Kidney (tissue), 14 donors: ENCODE measurements around the gene STARD5. TPM values are rescaled to one million over a fixed set of nuclear protein-coding genes. Genes with fewer than 3 reads are reported as not detected.

Source experiments
- DNase-seq, 5 donors: peaks; one replicate each; pipeline ENCODE4 v3.0.0-alpha.2; 2013 to 2020
- FAIRE-seq: peaks from 2 replicates; lab custom pipeline; 2012; peaks lifted over from hg19 to GRCh38; lab: Jason Lieb, UNC
- H3K27ac ChIP-seq, 2 donors: one replicate each; pipeline ENCODE4 v1.7.0; 2013; ENCODE audit warnings: low read depth in 2 of 2, low read length in 2 of 2, inconsistent platforms in 1 of 2
- H3K27me3 ChIP-seq: one replicate; pipeline ENCODE4 v1.7.1; 2013; ENCODE audit warnings: low read length, inconsistent platforms; ENCODE audit not compliant: control insufficient read depth, insufficient read depth
- H3K36me3 ChIP-seq, 3 donors: one replicate each; pipeline versions ENCODE4 v1.7.0 to v1.7.1; 2013; ENCODE audit warnings: low read length in 3 of 3, control low read depth in 1 of 3, inconsistent platforms in 1 of 3; ENCODE audit not compliant: insufficient read depth in 3 of 3, control insufficient read depth in 2 of 3
- H3K4me1 ChIP-seq, 3 donors: one replicate each; pipeline versions ENCODE4 v1.7.0 to v1.7.1; 2013; ENCODE audit warnings: low read length in 3 of 3, inconsistent platforms in 1 of 3, low read depth in 1 of 3; ENCODE audit not compliant: control insufficient read depth in 2 of 3, insufficient read depth in 2 of 3
- H3K4me3 ChIP-seq, 3 donors: one replicate each; pipeline versions ENCODE4 v1.7.0 to v1.8.1; 2013; ENCODE audit warnings: low read length in 3 of 3, control low read depth in 1 of 3, inconsistent platforms in 1 of 3
- H3K9ac ChIP-seq, 3 donors: one replicate each; pipeline versions ENCODE4 v1.7.0 to v1.7.1; 2013; ENCODE audit warnings: low read length in 3 of 3, control low read depth in 1 of 3, inconsistent platforms in 1 of 3
- H3K9me3 ChIP-seq, 3 donors: one replicate each; pipeline versions ENCODE4 v1.7.0 to v1.7.1; 2013; ENCODE audit warnings: low read length in 3 of 3, control low read depth in 1 of 3, inconsistent platforms in 1 of 3; ENCODE audit not compliant: control insufficient read depth in 2 of 3, insufficient read depth in 1 of 3
- intact Hi-C: fragments of 100-400 bp; cut with DNase I; formaldehyde crosslinking; loops from one replicate; pipeline ENCODE4 v1.11.1; 2022
- polyA plus RNA-seq: library from polyadenylated mRNA; stranded (reverse); fragments of 350-450 nt; fragmentation: Illumina TruSeq; extraction: RNeasy Lipid Tissue Mini Kit (QIAGEN cat#74804); gene quantifications from one replicate; pipeline ENCODE4 v1.2.3, GENCODE V29; 2014; ENCODE audit warnings: low read depth, low replicate concordance; ENCODE audit not compliant: insufficient read depth
- total RNA-seq: library from RNA; stranded (reverse); fragmentation: NEBNext Ultra II Directional; extraction: Animal tissue kit (Norgen Biotek cat#: 25700); gene quantifications from one replicate; pipeline ENCODE4 v1.2.1, GENCODE V29; 2021
- TF ChIP-seq, protein P1 (sequence below): IDR thresholded peaks from 3 replicates; pipeline ENCODE4 v1.5.1; 2012; ENCODE audit warnings: mild to moderate bottlenecking, moderate library complexity, borderline replicate concordance; ENCODE audit not compliant: insufficient read depth; ENCODE audit errors: extremely low read depth
- donor health status: control.
- donor health status: control.
- donor health status: control.
- donor health status: control.
- donor health status: control.
- donor health status: DM: yes; HTN: yes; CAD: no.
- donor health status: Normal renal cell carcinoma (clear cell type).

The STARD5 gene
- total and polyA plus RNA-seq, 2 donors from 2014 or later = 3.2 to 4.1 TPM

DNA sequence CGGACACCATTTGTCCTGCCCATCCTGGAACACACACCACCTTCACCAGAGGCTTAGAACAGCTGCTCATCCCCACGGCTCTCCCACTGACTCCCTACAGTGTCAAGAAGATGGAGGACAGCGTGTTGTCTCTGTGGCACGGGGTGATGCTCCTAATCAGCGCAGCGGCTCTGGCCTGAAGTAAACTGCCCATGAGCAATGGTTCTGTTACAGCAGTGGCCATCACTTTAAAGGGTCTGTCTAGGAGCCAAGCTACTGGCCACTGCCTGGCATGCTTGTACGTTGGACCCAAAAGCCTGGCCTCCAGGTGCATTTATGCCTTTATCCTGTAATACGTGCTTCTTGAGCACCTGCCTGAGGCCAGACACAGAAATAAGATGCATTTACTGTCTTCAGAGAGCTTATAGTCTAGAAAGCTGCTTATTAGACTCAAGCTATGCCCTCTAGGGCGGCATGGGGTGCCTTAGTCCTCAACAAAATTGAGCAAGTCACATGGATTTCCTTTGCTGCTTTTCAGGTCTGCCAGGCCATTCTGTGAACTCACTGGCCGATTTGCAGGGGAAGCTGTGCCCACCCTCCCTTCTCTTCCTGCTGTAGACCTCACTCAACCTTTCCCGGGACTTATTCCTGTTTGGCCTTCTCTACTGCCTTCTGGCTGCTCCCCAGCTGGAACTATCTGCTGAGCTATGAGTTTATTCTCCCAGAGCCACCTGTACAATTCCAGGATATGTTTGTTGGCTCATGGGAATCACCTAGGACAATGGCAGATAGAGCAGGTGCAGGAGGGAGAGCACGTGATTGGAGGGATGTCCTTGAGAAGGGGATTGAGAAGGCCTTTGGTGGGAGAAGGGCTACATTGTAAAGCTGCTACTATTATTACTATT lies 51.9 kb downstream of the STARD5 start:
- H3K36me3 ChIP-seq = no peaks in the 10 kb centered on the region

DNA sequence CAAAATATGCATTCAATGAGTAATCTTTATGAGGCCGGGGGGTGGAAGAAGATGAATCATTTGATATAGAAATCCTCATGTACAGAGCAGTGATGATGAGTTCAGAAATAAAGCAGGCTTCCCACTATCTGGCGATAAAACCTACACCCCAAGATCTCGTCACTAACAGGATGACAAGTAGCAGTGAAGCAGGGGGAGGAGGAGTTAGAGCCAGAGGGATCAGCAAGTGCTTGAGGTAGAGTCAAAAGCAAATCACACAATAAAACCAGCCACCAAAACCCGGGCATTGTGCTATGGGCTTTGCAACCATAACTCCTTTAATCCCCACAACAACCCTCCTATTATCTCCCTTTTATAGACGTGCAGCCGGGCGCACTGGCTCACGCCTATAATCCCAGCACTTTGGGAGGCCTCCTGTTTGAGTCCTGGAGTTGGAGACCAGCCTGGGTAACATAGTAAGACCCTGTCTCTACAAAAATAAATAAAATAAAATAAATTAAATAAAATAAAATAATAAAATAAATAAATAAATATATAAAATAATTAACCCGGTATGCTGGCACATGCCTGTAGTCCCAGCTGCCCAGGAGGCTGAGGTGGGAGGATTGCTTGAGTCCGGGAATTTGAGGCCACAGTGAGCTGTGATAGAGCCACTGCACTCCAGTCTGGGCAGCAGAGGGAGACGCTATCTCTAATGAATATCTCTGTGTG lies 53.0 kb downstream of the STARD5 start:
- no peaks in the 10 kb centered on the region for H3K9me3 ChIP-seq
- intact Hi-C loops = loop anchor here (5.0 kb wide), 1 partner anchor 131 kb away; no protein-coding TSS in a partner anchor
- no peaks in the 10 kb centered on the region for H3K27me3 ChIP-seq
- H3K4me3 ChIP-seq = no peak overlapping the region
- H3K27ac ChIP-seq = no peak overlapping the region
- TF ChIP-seq, protein P1, sequence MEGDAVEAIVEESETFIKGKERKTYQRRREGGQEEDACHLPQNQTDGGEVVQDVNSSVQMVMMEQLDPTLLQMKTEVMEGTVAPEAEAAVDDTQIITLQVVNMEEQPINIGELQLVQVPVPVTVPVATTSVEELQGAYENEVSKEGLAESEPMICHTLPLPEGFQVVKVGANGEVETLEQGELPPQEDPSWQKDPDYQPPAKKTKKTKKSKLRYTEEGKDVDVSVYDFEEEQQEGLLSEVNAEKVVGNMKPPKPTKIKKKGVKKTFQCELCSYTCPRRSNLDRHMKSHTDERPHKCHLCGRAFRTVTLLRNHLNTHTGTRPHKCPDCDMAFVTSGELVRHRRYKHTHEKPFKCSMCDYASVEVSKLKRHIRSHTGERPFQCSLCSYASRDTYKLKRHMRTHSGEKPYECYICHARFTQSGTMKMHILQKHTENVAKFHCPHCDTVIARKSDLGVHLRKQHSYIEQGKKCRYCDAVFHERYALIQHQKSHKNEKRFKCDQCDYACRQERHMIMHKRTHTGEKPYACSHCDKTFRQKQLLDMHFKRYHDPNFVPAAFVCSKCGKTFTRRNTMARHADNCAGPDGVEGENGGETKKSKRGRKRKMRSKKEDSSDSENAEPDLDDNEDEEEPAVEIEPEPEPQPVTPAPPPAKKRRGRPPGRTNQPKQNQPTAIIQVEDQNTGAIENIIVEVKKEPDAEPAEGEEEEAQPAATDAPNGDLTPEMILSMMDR = no peak
- no peak overlapping the region for H3K9ac ChIP-seq
- FAIRE-seq = no peak
- H3K4me1 ChIP-seq = peaks cover 0 to 5% (median 4%) of the 10 kb centered on the region in 3 donors
- DNase-seq = no peak
- H3K36me3 ChIP-seq = no peaks in the 10 kb centered on the region

More for the DNA sequence above, 51.9 kb downstream of the STARD5 start:
- DNase-seq = no peak
- Histone ChIP-seq H3K27me3 (no peaks in the 10 kb centered on the region), H3K4me1 (no peaks in the 10 kb centered on the region), H3K27ac (no peak overlapping the region), H3K4me3 (no peak overlapping the region), H3K9ac (no peak overlapping the region), H3K9me3 (peaks cover 0 to under 1% (median 0%) of the 10 kb centered on the region in 3 donors)
- intact Hi-C loops = loop anchor here (5.0 kb wide), 1 partner anchor 130 kb away; no protein-coding TSS in a partner anchor
- TF ChIP-seq, protein P1 = no peak
- no peak for FAIRE-seq

DNA sequence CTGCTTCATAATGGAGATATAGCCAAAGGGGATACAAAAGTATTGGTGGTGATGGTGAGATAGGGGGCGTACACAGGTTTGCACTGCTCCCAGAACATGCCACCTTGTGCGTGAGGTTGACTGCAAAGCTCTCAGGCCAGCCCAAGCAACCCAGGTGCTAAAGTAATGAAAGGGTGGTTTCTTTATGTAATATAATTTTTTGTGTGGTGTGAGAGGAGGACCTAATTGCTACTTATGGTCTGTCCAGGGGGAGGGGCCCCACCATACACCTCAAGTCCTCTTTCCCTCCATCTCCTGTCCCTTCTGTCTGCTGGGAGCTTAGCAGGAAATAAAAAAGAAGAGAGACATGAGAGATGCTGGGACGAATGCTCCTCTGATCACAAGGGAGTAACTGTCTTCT lies 53.8 kb downstream of the STARD5 start:
- Histone ChIP-seq H3K27ac (no peak overlapping the region), H3K9me3 (no peaks in the 10 kb centered on the region), H3K36me3 (no peaks in the 10 kb centered on the region), H3K4me3 (no peak overlapping the region), H3K27me3 (no peaks in the 10 kb centered on the region), H3K4me1 (peaks cover 0 to 9% (median 5%) of the 10 kb centered on the region in 3 donors), H3K9ac (no peak overlapping the region)
- intact Hi-C loops = loop anchor here (5.0 kb wide), 1 partner anchor 132 kb away; no protein-coding TSS in a partner anchor
- DNase-seq (no peak), FAIRE-seq (no peak)
- TF ChIP-seq, protein P1 = no peak
